Colonic mucosa (tissue), 4 donors: ENCODE results near the gene KCTD4. TPM values are rescaled to one million over a fixed set of nuclear protein-coding genes. Genes with fewer than 3 reads are reported as not detected.
A peak's percentile ranks its signal among the peaks of the same experiment; 100 is the strongest.

Experiments used
- DNase-seq: peaks from one replicate; pipeline ENCODE4 v3.0.0-alpha.2; 2020
- H3K27ac ChIP-seq: fragments of 200-600 bp; one replicate; pipeline ENCODE4 v1.8.0; 2021
- H3K27me3 ChIP-seq: fragments of 200-600 bp; one replicate; pipeline ENCODE4 v1.8.0; 2021
- H3K36me3 ChIP-seq: fragments of 200-600 bp; one replicate; pipeline ENCODE4 v1.8.0; 2021
- H3K4me1 ChIP-seq: fragments of 200-600 bp; one replicate; pipeline ENCODE4 v1.8.0; 2021; ENCODE audit warnings: mild to moderate bottlenecking
- H3K4me3 ChIP-seq: fragments of 200-600 bp; one replicate; pipeline ENCODE4 v1.8.0; 2021
- H3K9ac ChIP-seq, 2 donors: one replicate each; pipeline ENCODE4 v1.7.0; 2013; ENCODE audit warnings: control low read depth in 2 of 2, low read depth in 2 of 2, low read length in 2 of 2
- H3K9me3 ChIP-seq: fragments of 200-600 bp; one replicate; pipeline ENCODE4 v1.8.0; 2021
- CTCF ChIP-seq: fragments of 200-600 bp; IDR thresholded peaks from one replicate; pipeline ENCODE4 v1.8.0; 2022; ENCODE audit warnings: antibody characterized with exemption, mild to moderate bottlenecking
- intact Hi-C: fragments of 100-400 bp; cut with DNase I; formaldehyde crosslinking; loops from one replicate; pipeline ENCODE4 v1.14.1; 2022
- total RNA-seq, 2 donors: library from RNA; stranded (reverse); fragmentation: NEBNext Ultra II Directional in 1 of 2; extraction: Animal tissue kit (Norgen Biotek cat#: 25700) in 1 of 2; gene quantifications; one replicate each; pipeline ENCODE4 v1.2.1, GENCODE V29; 2021
- donor health status: healthy.
- donor health status: DM: no; HTN: no; CAD: no.
- donor health status: DM: no; HTN: no; CAD: no.

KCTD4 gene
- total RNA-seq, 2 donors from 2014 or later: 0.58 to 0.84 TPM

GRCh38 chr13:45185286-45185685 is 15.6 kb downstream of the KCTD4 start:
- Histone ChIP-seq H3K27me3 (no peaks in the 10 kb centered on the region), H3K9me3 (no peaks in the 10 kb centered on the region), H3K4me1 (no peaks in the 10 kb centered on the region), H3K27ac (no peak overlapping the region), H3K9ac (no peak overlapping the region), H3K36me3 (no peaks in the 10 kb centered on the region), H3K4me3 (no peak overlapping the region)
- no peak for TF ChIP-seq CTCF
- intact Hi-C loops: no loop called here
- DNase-seq: no peak

GRCh38 chr13:45184693-45185092 is 16.2 kb downstream of the KCTD4 start:
- Histone ChIP-seq H3K9ac (no peak overlapping the region), H3K4me3 (no peak overlapping the region), H3K4me1 (no peaks in the 10 kb centered on the region), H3K27me3 (no peaks in the 10 kb centered on the region), H3K36me3 (no peaks in the 10 kb centered on the region), H3K9me3 (no peaks in the 10 kb centered on the region), H3K27ac (no peak overlapping the region)
- DNase-seq: no peak
- intact Hi-C loops: no loop called here
- no peak for TF ChIP-seq CTCF

- H3K4me3 ChIP-seq: no peak overlapping the region
- peaks cover 9% of the 10 kb centered on the region for H3K4me1 ChIP-seq
- no peaks in the 10 kb centered on the region for H3K27me3 ChIP-seq
- no peak overlapping the region for H3K27ac ChIP-seq
- TF ChIP-seq CTCF: no peak
- H3K36me3 ChIP-seq: no peaks in the 10 kb centered on the region
- no peak overlapping the region for H3K9ac ChIP-seq
- intact Hi-C loops: no loop called here
- no peaks in the 10 kb centered on the region for H3K9me3 ChIP-seq
- DNase-seq: no peak
Observed at GRCh38 chr13:45180713-45181601, 19.9 kb downstream of the KCTD4 start.

GRCh38 chr13:45180303-45180702 is 20.5 kb downstream of the KCTD4 start:
- no peak overlapping the region for H3K27ac ChIP-seq
- H3K4me1 ChIP-seq: peaks cover 9% of the 10 kb centered on the region
- no peaks in the 10 kb centered on the region for H3K27me3 ChIP-seq
- intact Hi-C loops: no loop called here
- H3K4me3 ChIP-seq: no peak overlapping the region
- H3K36me3 ChIP-seq: no peaks in the 10 kb centered on the region
- no peak for TF ChIP-seq CTCF
- no peak overlapping the region for H3K9ac ChIP-seq
- no peak for DNase-seq
- H3K9me3 ChIP-seq: no peaks in the 10 kb centered on the region

- Histone ChIP-seq H3K4me1 (peaks cover 9% of the 10 kb centered on the region), H3K27me3 (no peaks in the 10 kb centered on the region), H3K4me3 (no peak overlapping the region), H3K27ac (peak overlapping the region; percentile 62), H3K9me3 (no peaks in the 10 kb centered on the region), H3K36me3 (no peaks in the 10 kb centered on the region), H3K9ac (no peak overlapping the region)
- peak; percentile 40 for DNase-seq
- TF ChIP-seq CTCF: no peak
- intact Hi-C loops: no loop called here
Observed at GRCh38 chr13:45179428-45179827, 21.4 kb downstream of the KCTD4 start.
